Measurements from ENCODE around the gene FARP2. TPM values are rescaled to one million over a fixed set of nuclear protein-coding genes. Genes with fewer than 3 reads are reported as not detected.

Gene FARP2
- total RNA-seq, 1 experiment from 2014 or later = 59.0 TPM

- no peaks in the 10 kb centered on the region for H3K27me3 Mint-ChIP-seq (ENCODE audit: unreplicated experiment)
- CTCF ChIA-PET = interaction anchor here (0.6 kb wide), 1 partner anchor 60 kb away, joined by 3 read pairs; no protein-coding TSS in a partner anchor
- intact Hi-C loops (cut with micrococcal nuclease; ENCODE audit: unreplicated experiment) = no loop called here
- no peak for DNase-seq
- no peaks in the 10 kb centered on the region for H3K4me1 Mint-ChIP-seq (ENCODE audit: low read depth, unreplicated experiment)
- peaks cover 6% of the 10 kb centered on the region for H3K36me3 Mint-ChIP-seq (ENCODE audit: insufficient read depth, unreplicated experiment)
- no peak overlapping the region for H3K27ac Mint-ChIP-seq (ENCODE audit: unreplicated experiment)
- no peaks in the 10 kb centered on the region for H3K9me3 Mint-ChIP-seq (ENCODE audit: low read depth, unreplicated experiment)
- H3K4me3 Mint-ChIP-seq (ENCODE audit: low read depth, unreplicated experiment) = no peak overlapping the region
- TF ChIP-seq, protein P1, sequence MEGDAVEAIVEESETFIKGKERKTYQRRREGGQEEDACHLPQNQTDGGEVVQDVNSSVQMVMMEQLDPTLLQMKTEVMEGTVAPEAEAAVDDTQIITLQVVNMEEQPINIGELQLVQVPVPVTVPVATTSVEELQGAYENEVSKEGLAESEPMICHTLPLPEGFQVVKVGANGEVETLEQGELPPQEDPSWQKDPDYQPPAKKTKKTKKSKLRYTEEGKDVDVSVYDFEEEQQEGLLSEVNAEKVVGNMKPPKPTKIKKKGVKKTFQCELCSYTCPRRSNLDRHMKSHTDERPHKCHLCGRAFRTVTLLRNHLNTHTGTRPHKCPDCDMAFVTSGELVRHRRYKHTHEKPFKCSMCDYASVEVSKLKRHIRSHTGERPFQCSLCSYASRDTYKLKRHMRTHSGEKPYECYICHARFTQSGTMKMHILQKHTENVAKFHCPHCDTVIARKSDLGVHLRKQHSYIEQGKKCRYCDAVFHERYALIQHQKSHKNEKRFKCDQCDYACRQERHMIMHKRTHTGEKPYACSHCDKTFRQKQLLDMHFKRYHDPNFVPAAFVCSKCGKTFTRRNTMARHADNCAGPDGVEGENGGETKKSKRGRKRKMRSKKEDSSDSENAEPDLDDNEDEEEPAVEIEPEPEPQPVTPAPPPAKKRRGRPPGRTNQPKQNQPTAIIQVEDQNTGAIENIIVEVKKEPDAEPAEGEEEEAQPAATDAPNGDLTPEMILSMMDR (IDR thresholded peaks at IDR 0.05; ENCODE audit: unreplicated experiment) = no peak
- BruUV-seq (replicated peaks) = no TSS peak
These were observed 122.1 kb downstream of the FARP2 start for GRCh38 chr2:241478166-241478565.

- CTCF ChIA-PET = no interaction called here
- DNase-seq = no peak
- BruUV-seq (replicated peaks) = no TSS peak
These were observed 123.2 kb downstream of the FARP2 start for GRCh38 chr2:241479026-241479898.

DNA sequence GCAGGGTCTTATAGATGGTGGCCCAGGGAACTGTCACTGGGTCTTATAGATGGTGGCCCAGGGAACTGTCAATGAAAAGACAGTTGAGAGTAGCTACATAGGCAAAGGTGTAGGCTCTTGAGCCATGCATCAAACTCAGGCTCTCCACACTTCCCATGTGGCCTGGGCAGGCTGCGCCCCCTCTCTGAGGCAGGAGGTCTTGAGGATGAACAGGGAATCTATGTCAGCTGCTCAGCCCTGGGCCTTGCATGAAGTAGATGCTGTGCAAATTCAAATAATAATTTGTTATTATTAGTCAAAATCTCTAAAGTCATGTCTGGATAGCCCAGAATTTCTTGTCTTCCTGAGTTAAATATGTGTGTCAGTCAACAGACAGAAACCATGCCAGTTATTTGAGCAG lies 125.6 kb downstream of the FARP2 start:
- no peaks in the 10 kb centered on the region for H3K4me1 Mint-ChIP-seq (ENCODE audit: low read depth, unreplicated experiment)
- BruUV-seq (replicated peaks) = no TSS peak
- no peaks in the 10 kb centered on the region for H3K9me3 Mint-ChIP-seq (ENCODE audit: low read depth, unreplicated experiment)
- intact Hi-C loops (cut with micrococcal nuclease; ENCODE audit: unreplicated experiment) = no loop called here
- no peaks in the 10 kb centered on the region for H3K27me3 Mint-ChIP-seq (ENCODE audit: unreplicated experiment)
- H3K4me3 Mint-ChIP-seq (ENCODE audit: low read depth, unreplicated experiment) = no peak overlapping the region
- H3K36me3 Mint-ChIP-seq (ENCODE audit: insufficient read depth, unreplicated experiment) = peaks cover 15% of the 10 kb centered on the region
- no peak for DNase-seq
- TF ChIP-seq, protein P1 (IDR thresholded peaks at IDR 0.05; ENCODE audit: unreplicated experiment) = no peak
- no peak overlapping the region for H3K27ac Mint-ChIP-seq (ENCODE audit: unreplicated experiment)
- CTCF ChIA-PET = no interaction called here

More at GRCh38 chr2:241479026-241479898, 123.2 kb downstream of the FARP2 start:
- Mint-ChIP-seq H3K4me3 (ENCODE audit: low read depth, unreplicated experiment) (no peak overlapping the region), H3K9me3 (ENCODE audit: low read depth, unreplicated experiment) (no peaks in the 10 kb centered on the region), H3K27ac (ENCODE audit: unreplicated experiment) (no peak overlapping the region), H3K36me3 (ENCODE audit: insufficient read depth, unreplicated experiment) (peaks cover 6% of the 10 kb centered on the region), H3K4me1 (ENCODE audit: low read depth, unreplicated experiment) (no peaks in the 10 kb centered on the region), H3K27me3 (ENCODE audit: unreplicated experiment) (no peaks in the 10 kb centered on the region)
- intact Hi-C loops (cut with micrococcal nuclease; ENCODE audit: unreplicated experiment) = no loop called here
- TF ChIP-seq, protein P1 (IDR thresholded peaks at IDR 0.05; ENCODE audit: unreplicated experiment) = no peak

GRCh38 chr2:241482126-241482955 lies 126.3 kb downstream of the FARP2 start:
- CTCF ChIA-PET = no interaction called here
- no peak overlapping the region for H3K27ac Mint-ChIP-seq (ENCODE audit: unreplicated experiment)
- DNase-seq = no peak
- H3K4me1 Mint-ChIP-seq (ENCODE audit: low read depth, unreplicated experiment) = no peaks in the 10 kb centered on the region
- no peak overlapping the region for H3K4me3 Mint-ChIP-seq (ENCODE audit: low read depth, unreplicated experiment)
- H3K9me3 Mint-ChIP-seq (ENCODE audit: low read depth, unreplicated experiment) = no peaks in the 10 kb centered on the region
- TF ChIP-seq, protein P1 (IDR thresholded peaks at IDR 0.05; ENCODE audit: unreplicated experiment) = no peak
- intact Hi-C loops (cut with micrococcal nuclease; ENCODE audit: unreplicated experiment) = no loop called here
- no TSS peak for BruUV-seq (replicated peaks)
- no peaks in the 10 kb centered on the region for H3K27me3 Mint-ChIP-seq (ENCODE audit: unreplicated experiment)
- peaks cover 20% of the 10 kb centered on the region for H3K36me3 Mint-ChIP-seq (ENCODE audit: insufficient read depth, unreplicated experiment)

Data from Calu3 (cell line).